ENCODE results near the gene TREML2.
"Not testable (repeated sequence)": the region's sequence is repeated elsewhere in the genome, so short reads cannot be mapped to it uniquely, and the experiment has no call there.

TREML2 gene

GRCh38 chr6:41200901-41201763 is at the start of gene TREML2:
TSS of gene TREML2 (minus strand) at chr6:41201149. CDS start at chr6:41201008, 141 bp downstream.
- DNase-seq, result peak; percentile 13

- DNase-seq, result no peak
These were observed 47.1 kb upstream of the TREML2 start for GRCh38 chr6:41247882-41248705.

GRCh38 chr6:41247288-41247865 is 46.4 kb upstream of the TREML2 start:
- no peak for DNase-seq

GRCh38 chr6:41246529-41246928 is 45.6 kb upstream of the TREML2 start:
- DNase-seq, result not testable (repeated sequence)

GRCh38 chr6:41239467-41240159 is 38.7 kb upstream of the TREML2 start:
- DNase-seq, result no peak

GRCh38 chr6:41237128-41237527 is 36.2 kb upstream of the TREML2 start:
- no peak for DNase-seq

- no peak for DNase-seq
These were observed 35.3 kb upstream of the TREML2 start for GRCh38 chr6:41236276-41236675.

- DNase-seq, result no peak
These were observed 31.7 kb upstream of the TREML2 start for GRCh38 chr6:41232667-41233066.

GRCh38 chr6:41231246-41231645 is 30.3 kb upstream of the TREML2 start:
- no peak for DNase-seq

GRCh38 chr6:41229721-41230120 is 28.8 kb upstream of the TREML2 start:
- DNase-seq, result no peak

GRCh38 chr6:41228616-41229015 is 27.7 kb upstream of the TREML2 start:
- no peak for DNase-seq

- DNase-seq, result no peak
These were observed 27.1 kb upstream of the TREML2 start, which contains the start of gene TREML4 for GRCh38 chr6:41228096-41228495. TSS of gene TREML4 (plus strand) at chr6:41228349. CDS start at chr6:41228428, 79 bp downstream.

- no peak for DNase-seq
These were observed 25.8 kb upstream of the TREML2 start for GRCh38 chr6:41226752-41227151.

- no peak for DNase-seq
These were observed 23.9 kb upstream of the TREML2 start for GRCh38 chr6:41224800-41225199.

- DNase-seq, result no peak
These were observed 21.6 kb upstream of the TREML2 start for GRCh38 chr6:41222513-41222912.

- DNase-seq, result no peak
These were observed 21.1 kb upstream of the TREML2 start for GRCh38 chr6:41222045-41222444.

- no peak for DNase-seq
These were observed 15.7 kb upstream of the TREML2 start for GRCh38 chr6:41216616-41217015.

- DNase-seq, result no peak
These were observed 14.8 kb upstream of the TREML2 start for GRCh38 chr6:41215777-41216176.

GRCh38 chr6:41214559-41215238 is 13.8 kb upstream of the TREML2 start:
- no peak for DNase-seq

- no peak for DNase-seq
These were observed 8.8 kb upstream of the TREML2 start for GRCh38 chr6:41209547-41210320.

GRCh38 chr6:41208439-41209106 is 7.6 kb upstream of the TREML2 start:
- DNase-seq, result no peak
